Measurements from ENCODE around the gene BLVRB. TPM values are rescaled to one million over a fixed set of nuclear protein-coding genes. Genes with fewer than 3 reads are reported as not detected.

BLVRB gene
- total and polyA plus RNA-seq, 9 of the 15 experiments (the other 6 are each of a cell fraction or from before 2014, with no cell fraction given) = 81.1 to 749 (median 331) TPM

- TF ChIP-seq, protein P1, sequence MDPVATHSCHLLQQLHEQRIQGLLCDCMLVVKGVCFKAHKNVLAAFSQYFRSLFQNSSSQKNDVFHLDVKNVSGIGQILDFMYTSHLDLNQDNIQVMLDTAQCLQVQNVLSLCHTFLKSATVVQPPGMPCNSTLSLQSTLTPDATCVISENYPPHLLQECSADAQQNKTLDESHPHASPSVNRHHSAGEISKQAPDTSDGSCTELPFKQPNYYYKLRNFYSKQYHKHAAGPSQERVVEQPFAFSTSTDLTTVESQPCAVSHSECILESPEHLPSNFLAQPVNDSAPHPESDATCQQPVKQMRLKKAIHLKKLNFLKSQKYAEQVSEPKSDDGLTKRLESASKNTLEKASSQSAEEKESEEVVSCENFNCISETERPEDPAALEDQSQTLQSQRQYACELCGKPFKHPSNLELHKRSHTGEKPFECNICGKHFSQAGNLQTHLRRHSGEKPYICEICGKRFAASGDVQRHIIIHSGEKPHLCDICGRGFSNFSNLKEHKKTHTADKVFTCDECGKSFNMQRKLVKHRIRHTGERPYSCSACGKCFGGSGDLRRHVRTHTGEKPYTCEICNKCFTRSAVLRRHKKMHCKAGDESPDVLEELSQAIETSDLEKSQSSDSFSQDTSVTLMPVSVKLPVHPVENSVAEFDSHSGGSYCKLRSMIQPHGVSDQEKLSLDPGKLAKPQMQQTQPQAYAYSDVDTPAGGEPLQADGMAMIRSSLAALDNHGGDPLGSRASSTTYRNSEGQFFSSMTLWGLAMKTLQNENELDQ (CRISPR knock-in tag; IDR thresholded peaks at IDR 0.05; ENCODE audit: borderline replicate concordance) = no peak
- TF ChIP-seq HIVEP1 (CRISPR knock-in tag; IDR thresholded peaks at IDR 0.05) = no peak
- TF ChIP-seq, protein P2, sequence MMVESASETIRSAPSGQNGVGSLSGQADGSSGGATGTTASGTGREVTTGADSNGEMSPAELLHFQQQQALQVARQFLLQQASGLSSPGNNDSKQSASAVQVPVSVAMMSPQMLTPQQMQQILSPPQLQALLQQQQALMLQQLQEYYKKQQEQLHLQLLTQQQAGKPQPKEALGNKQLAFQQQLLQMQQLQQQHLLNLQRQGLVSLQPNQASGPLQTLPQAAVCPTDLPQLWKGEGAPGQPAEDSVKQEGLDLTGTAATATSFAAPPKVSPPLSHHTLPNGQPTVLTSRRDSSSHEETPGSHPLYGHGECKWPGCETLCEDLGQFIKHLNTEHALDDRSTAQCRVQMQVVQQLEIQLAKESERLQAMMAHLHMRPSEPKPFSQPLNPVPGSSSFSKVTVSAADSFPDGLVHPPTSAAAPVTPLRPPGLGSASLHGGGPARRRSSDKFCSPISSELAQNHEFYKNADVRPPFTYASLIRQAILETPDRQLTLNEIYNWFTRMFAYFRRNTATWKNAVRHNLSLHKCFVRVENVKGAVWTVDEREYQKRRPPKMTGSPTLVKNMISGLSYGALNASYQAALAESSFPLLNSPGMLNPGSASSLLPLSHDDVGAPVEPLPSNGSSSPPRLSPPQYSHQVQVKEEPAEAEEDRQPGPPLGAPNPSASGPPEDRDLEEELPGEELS (CRISPR knock-in tag; IDR thresholded peaks at IDR 0.05; ENCODE audit: borderline replicate concordance) = no peak
These were observed 22.2 kb downstream of the BLVRB start (continued) for GRCh38 chr19:40443131-40443999.

Data from K562 (cell line).